HG03095 (cell line): Measurements from ENCODE around the gene SKIL.

ENCODE experiments used
- ATAC-seq: cut with Tn5 transposase; IDR thresholded peaks from one replicate; pipeline ENCODE4 v1.9.1; 2021; ENCODE audit warnings: moderate library complexity; ENCODE audit not compliant: unreplicated experiment

SKIL gene

GRCh38 chr3:170350515-170351413 lies 6.8 kb upstream of the SKIL start:
- ATAC-seq, result peak; percentile 58

- peak; percentile 18 for ATAC-seq
Measured at GRCh38 chr3:170352936-170353335, 4.6 kb upstream of the SKIL start.

GRCh38 chr3:170353485-170353884 lies 4.0 kb upstream of the SKIL start:
- no peak for ATAC-seq

- ATAC-seq, result no peak
Measured at GRCh38 chr3:170354760-170355159, 2.8 kb upstream of the SKIL start.

- ATAC-seq, result peak; percentile 18
Measured at GRCh38 chr3:170355738-170356595, 1.5 kb upstream of the SKIL start.

- ATAC-seq, result peak; percentile 45
Measured at GRCh38 chr3:170356596-170357175, 829 bp upstream of the SKIL start.

GRCh38 chr3:170358042-170359010 lies 811 bp downstream of the SKIL start:
- ATAC-seq, result peak; percentile 18

GRCh38 chr3:170359178-170359704 lies 1.7 kb downstream of the SKIL start:
- ATAC-seq, result no peak

- ATAC-seq, result no peak
Measured at GRCh38 chr3:170360466-170360865, 3.0 kb downstream of the SKIL start.

GRCh38 chr3:170360916-170361315 lies 3.4 kb downstream of the SKIL start:
- ATAC-seq, result no peak

GRCh38 chr3:170361711-170362110 lies 4.2 kb downstream of the SKIL start:
- ATAC-seq, result no peak

GRCh38 chr3:170363471-170363994 lies 6.0 kb downstream of the SKIL start:
- ATAC-seq, result no peak

- no peak for ATAC-seq
Measured at GRCh38 chr3:170364965-170365364, 7.5 kb downstream of the SKIL start.

GRCh38 chr3:170367797-170368196 lies 10.3 kb downstream of the SKIL start:
- no peak for ATAC-seq

- ATAC-seq, result no peak
Measured at GRCh38 chr3:170368921-170369320, 11.4 kb downstream of the SKIL start.

GRCh38 chr3:170372190-170372879 lies 14.8 kb downstream of the SKIL start:
- no peak for ATAC-seq

GRCh38 chr3:170383567-170383966 lies 26.1 kb downstream of the SKIL start:
- no peak for ATAC-seq

GRCh38 chr3:170386468-170386867 lies 29.0 kb downstream of the SKIL start:
- ATAC-seq, result no peak

- no peak for ATAC-seq
Measured at GRCh38 chr3:170387950-170388349, 30.4 kb downstream of the SKIL start.
